ENCODE measurements around the gene LNPK.

DNA sequence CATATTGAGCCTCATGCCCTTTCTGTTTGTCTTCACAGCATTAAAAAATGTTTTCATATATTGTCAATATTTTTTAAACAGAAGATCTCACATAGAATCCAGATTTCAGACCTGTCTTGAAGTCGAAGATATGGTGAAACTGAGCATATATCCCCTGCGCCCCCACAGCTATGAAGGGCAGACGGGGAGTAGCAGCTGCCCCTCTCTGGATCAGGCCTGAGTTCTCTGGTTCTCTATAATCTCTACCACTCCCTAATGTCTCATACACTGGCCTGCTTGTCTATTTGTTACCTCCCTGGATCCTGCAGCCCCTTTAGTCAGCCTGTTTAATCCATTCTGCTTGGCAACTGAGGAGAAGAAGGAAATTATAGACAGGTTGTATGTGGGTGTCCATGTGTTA, 122.4 kb downstream of the LNPK start:
- TF ChIP-seq, protein P1, sequence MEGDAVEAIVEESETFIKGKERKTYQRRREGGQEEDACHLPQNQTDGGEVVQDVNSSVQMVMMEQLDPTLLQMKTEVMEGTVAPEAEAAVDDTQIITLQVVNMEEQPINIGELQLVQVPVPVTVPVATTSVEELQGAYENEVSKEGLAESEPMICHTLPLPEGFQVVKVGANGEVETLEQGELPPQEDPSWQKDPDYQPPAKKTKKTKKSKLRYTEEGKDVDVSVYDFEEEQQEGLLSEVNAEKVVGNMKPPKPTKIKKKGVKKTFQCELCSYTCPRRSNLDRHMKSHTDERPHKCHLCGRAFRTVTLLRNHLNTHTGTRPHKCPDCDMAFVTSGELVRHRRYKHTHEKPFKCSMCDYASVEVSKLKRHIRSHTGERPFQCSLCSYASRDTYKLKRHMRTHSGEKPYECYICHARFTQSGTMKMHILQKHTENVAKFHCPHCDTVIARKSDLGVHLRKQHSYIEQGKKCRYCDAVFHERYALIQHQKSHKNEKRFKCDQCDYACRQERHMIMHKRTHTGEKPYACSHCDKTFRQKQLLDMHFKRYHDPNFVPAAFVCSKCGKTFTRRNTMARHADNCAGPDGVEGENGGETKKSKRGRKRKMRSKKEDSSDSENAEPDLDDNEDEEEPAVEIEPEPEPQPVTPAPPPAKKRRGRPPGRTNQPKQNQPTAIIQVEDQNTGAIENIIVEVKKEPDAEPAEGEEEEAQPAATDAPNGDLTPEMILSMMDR (conservative IDR thresholded peaks at IDR 0.05; ENCODE audit: low read depth in 2 of 2), result no peak
- no peak for TF ChIP-seq POLR2AphosphoS5 (IDR thresholded peaks at IDR 0.05; ENCODE audit: low read depth)
- no peak for TF ChIP-seq EZH2phosphoT487 (IDR thresholded peaks at IDR 0.05; ENCODE audit: unreplicated experiment)
- TF ChIP-seq, protein P2, sequence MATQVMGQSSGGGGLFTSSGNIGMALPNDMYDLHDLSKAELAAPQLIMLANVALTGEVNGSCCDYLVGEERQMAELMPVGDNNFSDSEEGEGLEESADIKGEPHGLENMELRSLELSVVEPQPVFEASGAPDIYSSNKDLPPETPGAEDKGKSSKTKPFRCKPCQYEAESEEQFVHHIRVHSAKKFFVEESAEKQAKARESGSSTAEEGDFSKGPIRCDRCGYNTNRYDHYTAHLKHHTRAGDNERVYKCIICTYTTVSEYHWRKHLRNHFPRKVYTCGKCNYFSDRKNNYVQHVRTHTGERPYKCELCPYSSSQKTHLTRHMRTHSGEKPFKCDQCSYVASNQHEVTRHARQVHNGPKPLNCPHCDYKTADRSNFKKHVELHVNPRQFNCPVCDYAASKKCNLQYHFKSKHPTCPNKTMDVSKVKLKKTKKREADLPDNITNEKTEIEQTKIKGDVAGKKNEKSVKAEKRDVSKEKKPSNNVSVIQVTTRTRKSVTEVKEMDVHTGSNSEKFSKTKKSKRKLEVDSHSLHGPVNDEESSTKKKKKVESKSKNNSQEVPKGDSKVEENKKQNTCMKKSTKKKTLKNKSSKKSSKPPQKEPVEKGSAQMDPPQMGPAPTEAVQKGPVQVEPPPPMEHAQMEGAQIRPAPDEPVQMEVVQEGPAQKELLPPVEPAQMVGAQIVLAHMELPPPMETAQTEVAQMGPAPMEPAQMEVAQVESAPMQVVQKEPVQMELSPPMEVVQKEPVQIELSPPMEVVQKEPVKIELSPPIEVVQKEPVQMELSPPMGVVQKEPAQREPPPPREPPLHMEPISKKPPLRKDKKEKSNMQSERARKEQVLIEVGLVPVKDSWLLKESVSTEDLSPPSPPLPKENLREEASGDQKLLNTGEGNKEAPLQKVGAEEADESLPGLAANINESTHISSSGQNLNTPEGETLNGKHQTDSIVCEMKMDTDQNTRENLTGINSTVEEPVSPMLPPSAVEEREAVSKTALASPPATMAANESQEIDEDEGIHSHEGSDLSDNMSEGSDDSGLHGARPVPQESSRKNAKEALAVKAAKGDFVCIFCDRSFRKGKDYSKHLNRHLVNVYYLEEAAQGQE (IDR thresholded peaks at IDR 0.05; ENCODE audit: unreplicated experiment), result no peak
- no peak for TF ChIP-seq EZH2 (IDR thresholded peaks at IDR 0.05; ENCODE audit: low read depth, unreplicated experiment)
- TF ChIP-seq NANOG (IDR thresholded peaks at IDR 0.05; ENCODE audit: borderline replicate concordance), result no peak
- TF ChIP-seq CREB1 (CRISPR knock-in tag; IDR thresholded peaks at IDR 0.05; ENCODE audit: low read depth), result no peak
- TF ChIP-seq ZNF114 (CRISPR knock-in tag; IDR thresholded peaks at IDR 0.05), result no peak
- no peak for TF ChIP-seq JUNB (IDR thresholded peaks at IDR 0.05; ENCODE audit: unreplicated experiment)
- TF ChIP-seq, protein P3, sequence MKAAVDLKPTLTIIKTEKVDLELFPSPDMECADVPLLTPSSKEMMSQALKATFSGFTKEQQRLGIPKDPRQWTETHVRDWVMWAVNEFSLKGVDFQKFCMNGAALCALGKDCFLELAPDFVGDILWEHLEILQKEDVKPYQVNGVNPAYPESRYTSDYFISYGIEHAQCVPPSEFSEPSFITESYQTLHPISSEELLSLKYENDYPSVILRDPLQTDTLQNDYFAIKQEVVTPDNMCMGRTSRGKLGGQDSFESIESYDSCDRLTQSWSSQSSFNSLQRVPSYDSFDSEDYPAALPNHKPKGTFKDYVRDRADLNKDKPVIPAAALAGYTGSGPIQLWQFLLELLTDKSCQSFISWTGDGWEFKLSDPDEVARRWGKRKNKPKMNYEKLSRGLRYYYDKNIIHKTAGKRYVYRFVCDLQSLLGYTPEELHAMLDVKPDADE (IDR thresholded peaks at IDR 0.05), result no peak
